H1 (cell line): ENCODE measurements around the gene SLC32A1. TPM values are rescaled to one million over a fixed set of nuclear protein-coding genes. Genes with fewer than 3 reads are reported as not detected.

ENCODE experiments used
- CTCF ChIA-PET: fragments of 300-600 bp; sonication (Branson Sonifier 250); formaldehyde crosslinking; loops from one replicate; lab custom pipeline; 2021; ENCODE audit not compliant: partially characterized antibody; lab: Charles Lee
- POLR2A ChIA-PET: fragments of 300-600 bp; sonication (Branson Sonifier 250); formaldehyde crosslinking; loops from one replicate; lab custom pipeline; 2021; ENCODE audit warnings: inconsistent platforms; ENCODE audit not compliant: partially characterized antibody; lab: Charles Lee
- DNase-seq, 2 experiments: peaks; one replicate each; pipeline versions ENCODE4 v3.0.0 to v3.0.0-alpha.2; 2010 to 2022; ENCODE audit warnings: low spot score in 2 of 2, low read depth in 1 of 2, mixed read lengths in 1 of 2
- FAIRE-seq: peaks from 2 replicates; lab custom pipeline; 2011; peaks lifted over from hg19 to GRCh38; lab: Jason Lieb, UNC
- H2AFZ ChIP-seq: 2 replicates; pipeline ENCODE4 v1.8.1; 2012; ENCODE audit warnings: low read length, inconsistent platforms
- H2AK5ac ChIP-seq: 2 replicates; pipeline ENCODE4 v1.6.1; 2013; ENCODE audit warnings: low read depth, low read length
- H2BK120ac ChIP-seq: replicated peaks from 2 replicates; pipeline ENCODE3; 2013; ENCODE audit warnings: low read depth, low read length, inconsistent platforms
- H2BK12ac ChIP-seq: 2 replicates; pipeline ENCODE4 v1.6.1; 2013; ENCODE audit warnings: low read depth, low read length
- H2BK15ac ChIP-seq: 2 replicates; pipeline ENCODE4 v1.6.1; 2013; ENCODE audit warnings: low read length
- H2BK20ac ChIP-seq: 2 replicates; pipeline ENCODE4 v1.6.1; 2013; ENCODE audit warnings: low read length
- H2BK5ac ChIP-seq: 2 replicates; pipeline ENCODE4 v1.6.1; 2013; ENCODE audit warnings: low read depth, low read length
- H3K14ac ChIP-seq: 2 replicates; pipeline ENCODE4 v1.6.1; 2013; ENCODE audit warnings: inconsistent platforms; ENCODE audit not compliant: insufficient read length
- H3K18ac ChIP-seq: 2 replicates; pipeline ENCODE4 v1.6.1; 2013; ENCODE audit warnings: low read length; ENCODE audit errors: extremely low read depth
- H3K23ac ChIP-seq: 2 replicates; pipeline ENCODE4 v1.6.1; 2013; ENCODE audit warnings: inconsistent platforms; ENCODE audit not compliant: insufficient read length
- H3K23me2 ChIP-seq: 2 replicates; pipeline ENCODE4 v1.6.1; 2013; ENCODE audit warnings: low read depth, low read length
- H3K27ac ChIP-seq: 2 replicates; pipeline ENCODE4 v1.6.1; 2011; ENCODE audit warnings: low read depth, low read length, inconsistent platforms
- H3K27me3 ChIP-seq, 4 experiments: replicated peaks in 1 of 4; 1 replicate in 1 of 4; 2 replicates in 3 of 4; pipeline versions ENCODE4 v1.6.1 to v1.8.1; 2011 to 2013; ENCODE audit warnings: low read length in 3 of 4, mild to moderate bottlenecking in 3 of 4, inconsistent platforms in 2 of 4, mixed read lengths in 2 of 4, moderate library complexity in 1 of 4; ENCODE audit not compliant: control insufficient read depth in 3 of 4, insufficient read depth in 3 of 4; ENCODE audit errors: extremely low read depth in 1 of 4
- H3K36me3 ChIP-seq, 4 experiments: 2 replicates each; pipeline versions ENCODE4 v1.6.1 to v1.8.1; 2011 to 2013; ENCODE audit warnings: mild to moderate bottlenecking in 4 of 4, low read length in 3 of 4, moderate library complexity in 2 of 4, control low read depth in 1 of 4, inconsistent platforms in 1 of 4; ENCODE audit not compliant: insufficient read depth in 4 of 4, control insufficient read depth in 2 of 4
- H3K4ac ChIP-seq: replicated peaks from 2 replicates; pipeline ENCODE3; 2013; ENCODE audit warnings: low read length, low read depth, mixed read lengths, inconsistent platforms; ENCODE audit not compliant: insufficient read length
- H3K4me1 ChIP-seq, 4 experiments: replicated peaks in 1 of 4; 1 replicate in 1 of 4; 2 replicates in 3 of 4; pipeline versions ENCODE4 v1.6.1 to v1.8.1; 2011 to 2013; ENCODE audit warnings: low read length in 3 of 4, inconsistent platforms in 2 of 4, mixed read lengths in 1 of 4; ENCODE audit not compliant: insufficient read depth in 4 of 4, control insufficient read depth in 3 of 4
- H3K4me2 ChIP-seq, 2 experiments: 2 replicates each; pipeline versions ENCODE4 v1.6.1 to v1.8.1; 2011 to 2013; ENCODE audit warnings: low read depth in 2 of 2, low read length in 2 of 2, control low read depth in 1 of 2, inconsistent platforms in 1 of 2, mild to moderate bottlenecking in 1 of 2; ENCODE audit not compliant: insufficient read depth in 1 of 2
- H3K4me3 ChIP-seq, 4 experiments: fragments of 200-600, 300-600 bp in 1 of 4; sonication (generic), shearing (Covaris generic), sonication (Bioruptor Twin) in 1 of 4; 2 replicates each; pipeline versions ENCODE4 v1.5.1 to v1.8.1; 2011 to 2016; ENCODE audit warnings: low read length in 4 of 4, low read depth in 3 of 4, control low read depth in 2 of 4, inconsistent platforms in 2 of 4, mild to moderate bottlenecking in 2 of 4, mixed read lengths in 1 of 4, moderate library complexity in 1 of 4; ENCODE audit not compliant: insufficient read depth in 2 of 4; ENCODE audit errors: extremely low read depth in 1 of 4
- H3K56ac ChIP-seq: replicated peaks from 2 replicates; pipeline ENCODE3; 2013; ENCODE audit warnings: low read depth, mild to moderate bottlenecking, mixed read lengths, low read length, inconsistent platforms; ENCODE audit not compliant: insufficient read length
- H3K79me1 ChIP-seq: 2 replicates; pipeline ENCODE4 v1.6.1; 2013; ENCODE audit warnings: low read depth, low read length, control low read depth
- H3K79me2 ChIP-seq, 2 experiments: 2 replicates each; pipeline versions ENCODE4 v1.6.1 to v1.8.1; 2012 to 2013; ENCODE audit warnings: low read length in 2 of 2, mild to moderate bottlenecking in 2 of 2, inconsistent platforms in 1 of 2; ENCODE audit not compliant: insufficient read depth in 2 of 2, control insufficient read depth in 1 of 2
- H3K9ac ChIP-seq, 4 experiments: replicated peaks in 1 of 4; 1 replicate in 1 of 4; 2 replicates in 3 of 4; pipeline versions ENCODE4 v1.6.1 to v1.8.1; 2011 to 2013; ENCODE audit warnings: low read depth in 3 of 4, low read length in 3 of 4, control low read depth in 2 of 4, mild to moderate bottlenecking in 2 of 4, moderate library complexity in 2 of 4, inconsistent platforms in 1 of 4; ENCODE audit errors: extremely low read depth in 1 of 4
- H3K9me3 ChIP-seq, 2 experiments: 2 replicates each; pipeline versions ENCODE4 v1.6.1 to v1.8.1; 2012 to 2013; ENCODE audit warnings: mild to moderate bottlenecking in 2 of 2, moderate library complexity in 2 of 2, control low read depth in 1 of 2, inconsistent platforms in 1 of 2, low read depth in 1 of 2, low read length in 1 of 2, mixed read lengths in 1 of 2; ENCODE audit not compliant: insufficient read depth in 2 of 2
- H4K20me1 ChIP-seq, 2 experiments: replicated peaks in 1 of 2; 2 replicates each; pipeline versions ENCODE3 to v1.8.1; 2011 to 2013; ENCODE audit warnings: inconsistent platforms in 2 of 2, low read length in 2 of 2, mild to moderate bottlenecking in 1 of 2; ENCODE audit not compliant: insufficient read depth in 2 of 2, control insufficient read depth in 1 of 2
- H4K5ac ChIP-seq: 2 replicates; pipeline ENCODE4 v1.6.1; 2013; ENCODE audit warnings: low read length, low read depth, mixed read lengths, inconsistent platforms; ENCODE audit not compliant: insufficient read length
- H4K8ac ChIP-seq: 2 replicates; pipeline ENCODE4 v1.8.0; 2013; ENCODE audit warnings: mild to moderate bottlenecking, moderate library complexity, low read length, inconsistent platforms; ENCODE audit not compliant: insufficient read depth; ENCODE audit errors: extremely low read depth
- H4K91ac ChIP-seq: replicated peaks from 2 replicates; pipeline ENCODE3; 2013; ENCODE audit warnings: low read length, mixed read lengths, inconsistent platforms; ENCODE audit not compliant: insufficient read length
- BACH1 ChIP-seq: IDR thresholded peaks from 2 replicates; pipeline ENCODE4 v1.6.1; 2012; ENCODE audit warnings: low read length, improper control_type of control experiment
- CEBPB ChIP-seq: IDR thresholded peaks from 2 replicates; pipeline ENCODE4 v1.6.1; 2012; ENCODE audit warnings: low read depth, low read length
- EGR1 ChIP-seq: IDR thresholded peaks from 2 replicates; pipeline ENCODE4 v1.6.1; 2011; ENCODE audit warnings: low read depth, low read length, borderline replicate concordance
- JUND ChIP-seq: IDR thresholded peaks from 2 replicates; pipeline ENCODE4 v1.6.1; 2011; ENCODE audit warnings: mild to moderate bottlenecking, improper control_type of control experiment, low read length
- MAFK ChIP-seq: IDR thresholded peaks from 2 replicates; pipeline ENCODE4 v1.6.1; 2012; ENCODE audit warnings: low read depth, mild to moderate bottlenecking, improper control_type of control experiment, low read length
- NANOG ChIP-seq: IDR thresholded peaks from 2 replicates; pipeline ENCODE4 v1.6.1; 2011; ENCODE audit warnings: low read length, low read depth, mild to moderate bottlenecking, inconsistent platforms; ENCODE audit not compliant: insufficient read depth, poor library complexity, severe bottlenecking
- POLR2A ChIP-seq, 2 experiments: IDR thresholded peaks; 1 replicate in 1 of 2; 2 replicates in 1 of 2; pipeline ENCODE4 v1.6.1; 2011; ENCODE audit warnings: low read depth in 2 of 2, low read length in 2 of 2, mild to moderate bottlenecking in 2 of 2; ENCODE audit errors: control extremely low read depth in 1 of 2
- RFX5 ChIP-seq: IDR thresholded peaks from 2 replicates; pipeline ENCODE4 v1.6.1; 2011; ENCODE audit warnings: low read depth, low read length, improper control_type of control experiment, borderline replicate concordance
- RXRA ChIP-seq: IDR thresholded peaks from 2 replicates; pipeline ENCODE4 v1.6.1; 2011; ENCODE audit warnings: low read depth, mild to moderate bottlenecking, low read length, moderate library complexity; ENCODE audit not compliant: insufficient read depth
- SRF ChIP-seq: IDR thresholded peaks from 2 replicates; pipeline ENCODE4 v1.6.1; 2011; ENCODE audit warnings: mild to moderate bottlenecking, low read depth, low read length, moderate library complexity
- TBP ChIP-seq: IDR thresholded peaks from 2 replicates; pipeline ENCODE4 v1.6.1; 2011; ENCODE audit warnings: low read depth, low read length, improper control_type of control experiment
- WGBS, 2 experiments: shearing (Covaris generic) in 1 of 2; methylation state at CpG; one replicate each; pipeline versions ENCODE4 v1.1.6 to v1.1.7; 2013 to 2015; ENCODE audit warnings: low lambda C conversion rate in 2 of 2, mixed read lengths in 2 of 2, inconsistent platforms in 1 of 2, low coverage in 1 of 2, missing lambda C conversion rate in 1 of 2; ENCODE audit not compliant: insufficient replicate concordance in 2 of 2, insufficient coverage in 1 of 2, insufficient read length in 1 of 2; ENCODE audit errors: extremely low coverage in 1 of 2, missing lambda C conversion rate in 1 of 2; 5-methylcytosine and 5-hydroxymethylcytosine counted together
- polyA plus RNA-seq, 7 experiments: library from polyadenylated mRNA; depleted of rRNA in 3 of 7; stranded (reverse) in 5 of 7; unstranded in 2 of 7; fragments of >200 nt in 5 of 7; fragments of 200-250 nt in 2 of 7; gene quantifications; 1 replicate in 5 of 7; 2 replicates in 1 of 7; 4 replicates in 1 of 7; pipeline versions ENCODE4 v1.2.1 to v1.2.3, GENCODE V29; 2011 to 2013; ENCODE audit warnings: missing spikeins in 2 of 7, mixed read lengths in 2 of 7
- total RNA-seq: library from RNA; stranded (reverse); fragmentation: NEBNext Ultra II Directional; extraction: Animal tissue kit (Norgen Biotek cat#: 25700); gene quantifications from 2 replicates; pipeline ENCODE4 v1.2.1, GENCODE V29; 2021
- TF ChIP-seq, protein P1 (sequence below): IDR thresholded peaks from 2 replicates; pipeline ENCODE4 v1.6.1; 2011; ENCODE audit warnings: low read depth, mild to moderate bottlenecking, low read length; ENCODE audit not compliant: insufficient read depth

Gene SLC32A1
- total and polyA plus RNA-seq, 2 of the 8 experiments (the other 6 are each of a cell fraction or from before 2014, with no cell fraction given), result 0.09 to 0.15 TPM

GRCh38 chr20:38726804-38727606, 2.7 kb downstream of the SLC32A1 start:
- Histone ChIP-seq H2BK5ac (peak overlapping the region; percentile 48; the same call in 1 of the 2 replicates), H3K9me3 (no peaks in the 10 kb centered on the region), H4K8ac (peak overlapping the region; percentile 90; the same call in 1 of the 2 replicates), H3K4ac (no peak overlapping the region), H3K9ac (no peak overlapping the region), H3K79me1 (no peaks in the 10 kb centered on the region), H3K27me3 (peaks cover 84 to 99% (median 94%) of the 10 kb centered on the region in 4 experiments), H4K91ac (no peak overlapping the region), H3K79me2 (no peaks in the 10 kb centered on the region), H2BK12ac (peak overlapping the region; percentile 99; the same call in 1 of the 2 replicates), H3K4me2 (peak overlapping the region; percentile 86), H4K5ac (no peak overlapping the region), H2AFZ (peak overlapping the region; percentile 80; the same call in 1 of the 2 replicates), H2BK120ac (no peak overlapping the region), H2BK15ac (peak overlapping the region; percentile 74), H3K27ac (no peak overlapping the region), H3K18ac (peak overlapping the region; percentile 71), H2BK20ac (peak overlapping the region; percentile 72; the same call in 1 of the 2 replicates), H3K56ac (no peak overlapping the region), H3K4me3 (peak overlapping the region; percentile 19 to 59 (median 32); a peak in 7 of 8 replicates), H4K20me1 (peaks cover 13 to 25% of the 10 kb centered on the region in 2 experiments), H3K14ac (no peak overlapping the region), H3K23ac (no peak overlapping the region), H3K36me3 (no peaks in the 10 kb centered on the region), H3K4me1 (peaks cover 5 to 75% (median 45%) of the 10 kb centered on the region in 4 experiments), H2AK5ac (peak overlapping the region; percentile 84; the same call in 1 of the 2 replicates), H3K23me2 (peaks cover 30% of the 10 kb centered on the region)
- ChIA-PET CTCF (interaction anchor here (0.8 to 12.4 kb wide), 27 partner anchors 9 to 322 kb away, joined by 3 to 236 read pairs (median 10); partner anchors contain the start of gene ACTR5), POLR2A (no interaction called here)
- DNase-seq, result peak in 1 of 2 experiments; percentile 99
- 3% methylated on average over 40 of the region's 43 CpGs; no CpG with 5 or more reads in 1 of the 2 experiments for WGBS, 2 experiments
- peak; percentile 24 for FAIRE-seq
- TF ChIP-seq BACH1 (no peak), SRF (no peak), CEBPB (no peak), RFX5 (peak; percentile 51; the same call in 1 of the 2 replicates), POLR2A (IDR thresholded peaks at IDR 0.05; ENCODE audit: control extremely low read depth in 1 of 2, low read depth in 2 of 2, low read length in 2 of 2) (no peak), JUND (0 out of 2 replicates have a peak, but pooled peaks have one; percentile 37), EGR1 (no peak), TBP (peak; percentile 54; the same call in 1 of the 2 replicates), MAFK (no peak), RXRA (no peak), NANOG (no peak)
- TF ChIP-seq, protein P1, sequence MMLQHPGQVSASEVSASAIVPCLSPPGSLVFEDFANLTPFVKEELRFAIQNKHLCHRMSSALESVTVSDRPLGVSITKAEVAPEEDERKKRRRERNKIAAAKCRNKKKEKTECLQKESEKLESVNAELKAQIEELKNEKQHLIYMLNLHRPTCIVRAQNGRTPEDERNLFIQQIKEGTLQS, result no peak
